ENCODE measurements around the gene FBN2.

FBN2 gene

GRCh38 chr5:128241051-128241695, 296.9 kb downstream of the FBN2 start:
- no peak for DNase-seq

DNA sequence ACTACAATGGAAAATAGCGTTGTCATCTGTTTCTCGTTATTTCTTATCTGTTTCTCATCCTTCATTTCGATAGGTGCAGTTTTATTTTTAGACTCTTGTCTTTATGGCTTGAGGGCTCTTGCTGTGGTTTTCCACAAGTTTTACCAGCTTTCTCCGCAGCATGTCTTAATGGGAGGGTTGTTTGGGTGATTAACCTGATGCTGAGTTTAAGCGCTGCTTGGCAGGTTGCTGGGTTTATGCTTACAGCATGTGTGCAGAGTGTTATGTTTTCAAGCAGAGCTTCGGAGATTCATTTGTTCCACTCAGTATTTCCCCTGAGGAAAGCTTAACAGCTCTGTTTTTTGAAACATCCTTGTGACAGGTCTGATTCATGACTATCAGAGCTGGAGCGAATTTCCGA, 300.5 kb downstream of the FBN2 start:
- no peak for DNase-seq

- no peak for DNase-seq
Measured at GRCh38 chr5:128237000-128237399, 301.0 kb downstream of the FBN2 start.

GRCh38 chr5:128236334-128236733, 301.7 kb downstream of the FBN2 start:
- DNase-seq: no peak

- DNase-seq: no peak
Measured at GRCh38 chr5:128234928-128235641, 303.0 kb downstream of the FBN2 start.

DNA sequence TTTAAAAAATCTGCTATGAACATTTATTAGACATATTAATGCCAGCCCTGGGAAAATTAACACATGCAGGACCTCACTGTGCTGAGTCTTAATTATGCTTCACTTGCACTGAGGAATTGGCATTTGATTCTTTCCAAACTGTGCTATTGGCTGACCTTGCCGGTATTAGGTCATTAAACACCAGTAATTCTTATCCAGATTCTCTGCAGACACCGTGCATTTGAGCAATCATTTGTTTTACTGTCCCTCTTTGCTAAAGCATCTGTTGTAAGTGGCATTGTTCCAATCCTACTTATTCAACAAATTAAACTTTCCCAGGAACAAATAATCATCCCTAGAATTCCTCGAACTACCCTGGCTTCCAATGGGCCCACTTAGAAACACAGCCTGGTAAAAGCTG, 309.5 kb downstream of the FBN2 start:
- DNase-seq: no peak

- DNase-seq: peak; percentile 12
Measured at GRCh38 chr5:128228008-128228407, 310.0 kb downstream of the FBN2 start.

DNA sequence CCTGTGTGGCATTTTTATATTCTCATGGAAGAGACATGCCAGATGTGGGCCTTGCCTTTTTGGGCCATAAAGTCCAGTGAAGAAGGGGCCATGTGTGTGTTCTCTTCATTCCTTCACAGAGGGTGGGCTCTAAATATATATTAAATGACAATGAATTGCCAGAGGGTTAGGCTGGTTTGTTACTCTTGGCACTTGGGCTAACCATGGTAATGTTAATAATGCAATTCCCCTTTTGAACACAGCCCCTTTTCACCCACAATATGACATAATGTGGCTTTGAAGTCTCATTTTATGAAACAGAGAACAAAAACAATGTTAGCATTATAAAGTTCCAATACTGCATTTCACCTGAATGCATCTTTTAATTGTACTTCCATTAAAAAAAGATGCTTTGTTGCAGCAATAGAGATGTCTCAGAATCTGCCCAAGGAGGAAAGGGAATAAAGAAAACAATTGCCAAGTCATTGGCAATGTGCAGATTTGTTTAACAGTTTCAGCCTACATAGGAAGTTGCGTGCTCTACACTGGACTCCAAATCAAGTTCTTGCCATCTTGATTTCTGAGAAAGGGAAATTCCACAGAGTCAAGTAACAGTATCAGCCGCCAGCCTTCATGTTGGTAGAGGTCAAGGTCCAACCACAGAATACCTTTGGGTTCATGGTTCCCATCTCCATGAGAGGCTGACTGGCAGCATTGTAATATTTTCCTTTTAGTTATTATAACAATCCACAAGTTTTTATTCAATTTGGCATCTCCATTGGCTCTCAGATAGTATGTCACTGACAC, 312.6 kb downstream of the FBN2 start:
- no peak for DNase-seq

GRCh38 chr5:128224336-128224735, 313.7 kb downstream of the FBN2 start:
- DNase-seq: no peak

DNA sequence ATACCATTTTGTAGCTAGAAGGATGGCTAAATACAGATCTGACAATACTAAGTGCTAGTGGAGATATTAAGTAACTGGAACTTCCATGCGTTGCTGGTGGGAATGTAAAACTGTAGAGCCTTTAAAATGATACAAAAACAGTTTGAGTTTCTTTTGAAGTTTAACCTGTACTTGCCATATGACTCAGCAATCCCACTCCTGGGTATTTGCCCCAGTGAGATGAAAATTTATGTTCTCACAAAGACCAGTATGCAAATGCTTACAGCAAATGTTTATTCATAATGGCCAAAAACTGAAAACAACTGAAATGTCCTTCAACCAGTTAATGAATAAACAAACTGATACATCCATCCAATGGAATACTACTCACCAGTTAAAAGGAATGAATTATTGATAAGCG, 317.2 kb downstream of the FBN2 start:
- no peak for DNase-seq

- no peak for DNase-seq
Measured at GRCh38 chr5:128216860-128217531, 321.0 kb downstream of the FBN2 start.

GRCh38 chr5:128216285-128216684, 321.8 kb downstream of the FBN2 start:
- DNase-seq: no peak

DNA sequence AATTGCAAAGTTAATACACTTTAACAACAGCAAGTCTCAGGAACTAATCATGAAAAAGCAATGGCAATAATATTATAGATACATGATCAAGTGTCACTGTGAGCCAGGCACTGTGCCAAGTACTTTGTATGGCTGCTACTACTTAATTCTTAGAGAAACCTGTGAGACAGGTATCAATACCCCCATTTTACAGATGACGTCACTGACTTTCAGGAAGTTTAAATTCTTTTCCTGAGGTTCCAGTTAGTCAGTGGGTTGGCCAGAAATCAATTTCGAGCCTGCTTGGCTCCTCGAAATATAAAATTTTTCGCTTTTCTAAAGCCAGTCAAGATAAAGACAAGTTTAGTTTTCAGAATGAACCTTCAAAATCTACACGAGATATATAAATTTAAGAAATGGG, 324.2 kb downstream of the FBN2 start:
- no peak for DNase-seq

- peak; percentile 57 for DNase-seq
Measured at GRCh38 chr5:128213340-128213739, 324.7 kb downstream of the FBN2 start.

DNA sequence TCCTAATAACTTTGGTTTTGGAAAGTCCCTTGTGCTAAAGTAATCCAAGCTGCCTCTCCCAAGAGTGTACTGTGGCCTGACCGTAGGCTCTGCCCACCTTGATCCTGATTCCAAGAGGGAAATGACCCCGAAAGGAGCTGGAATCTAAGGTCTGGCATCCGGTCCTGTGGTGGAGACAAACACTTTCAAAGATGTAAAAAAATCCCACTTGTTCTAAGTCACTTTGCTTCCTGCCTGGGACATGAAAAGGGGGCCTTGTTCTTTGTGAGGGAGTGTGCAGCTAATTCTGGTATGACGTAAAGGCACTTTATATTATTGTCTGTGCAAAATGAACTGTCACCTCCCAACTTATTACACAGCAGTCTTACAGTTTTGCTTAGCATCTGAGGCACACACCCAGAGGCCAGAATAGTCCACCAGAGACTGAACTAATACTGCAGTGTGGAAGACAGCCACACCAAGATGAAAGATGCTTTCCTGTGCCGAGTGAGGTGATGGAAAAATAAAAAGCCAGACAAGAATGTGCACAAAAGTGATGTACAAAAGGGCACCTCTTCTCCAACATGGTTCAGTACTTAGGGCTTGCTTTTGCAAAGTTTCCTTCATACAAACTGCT, 325.7 kb downstream of the FBN2 start:
- no peak for DNase-seq

- no peak for DNase-seq
Measured at GRCh38 chr5:128208436-128208835, 329.6 kb downstream of the FBN2 start.
